Erythroblast (primary cell): ENCODE data around the gene INTS1.

Source experiments
- DNase-seq, 2 experiments: peaks; one replicate each; lab custom pipeline; 2025; lab: John Stamatoyannopoulos, UW
- GATA1 ChIP-seq: IDR thresholded peaks from 2 replicates; pipeline ENCODE4 v1.6.1; 2011; ENCODE audit warnings: low read depth, mild to moderate bottlenecking, control low read depth, low read length, moderate library complexity
- POLR2A ChIP-seq: IDR thresholded peaks from 2 replicates; pipeline ENCODE4 v1.6.1; 2011; ENCODE audit warnings: mild to moderate bottlenecking, low read length

Gene INTS1, protein sequence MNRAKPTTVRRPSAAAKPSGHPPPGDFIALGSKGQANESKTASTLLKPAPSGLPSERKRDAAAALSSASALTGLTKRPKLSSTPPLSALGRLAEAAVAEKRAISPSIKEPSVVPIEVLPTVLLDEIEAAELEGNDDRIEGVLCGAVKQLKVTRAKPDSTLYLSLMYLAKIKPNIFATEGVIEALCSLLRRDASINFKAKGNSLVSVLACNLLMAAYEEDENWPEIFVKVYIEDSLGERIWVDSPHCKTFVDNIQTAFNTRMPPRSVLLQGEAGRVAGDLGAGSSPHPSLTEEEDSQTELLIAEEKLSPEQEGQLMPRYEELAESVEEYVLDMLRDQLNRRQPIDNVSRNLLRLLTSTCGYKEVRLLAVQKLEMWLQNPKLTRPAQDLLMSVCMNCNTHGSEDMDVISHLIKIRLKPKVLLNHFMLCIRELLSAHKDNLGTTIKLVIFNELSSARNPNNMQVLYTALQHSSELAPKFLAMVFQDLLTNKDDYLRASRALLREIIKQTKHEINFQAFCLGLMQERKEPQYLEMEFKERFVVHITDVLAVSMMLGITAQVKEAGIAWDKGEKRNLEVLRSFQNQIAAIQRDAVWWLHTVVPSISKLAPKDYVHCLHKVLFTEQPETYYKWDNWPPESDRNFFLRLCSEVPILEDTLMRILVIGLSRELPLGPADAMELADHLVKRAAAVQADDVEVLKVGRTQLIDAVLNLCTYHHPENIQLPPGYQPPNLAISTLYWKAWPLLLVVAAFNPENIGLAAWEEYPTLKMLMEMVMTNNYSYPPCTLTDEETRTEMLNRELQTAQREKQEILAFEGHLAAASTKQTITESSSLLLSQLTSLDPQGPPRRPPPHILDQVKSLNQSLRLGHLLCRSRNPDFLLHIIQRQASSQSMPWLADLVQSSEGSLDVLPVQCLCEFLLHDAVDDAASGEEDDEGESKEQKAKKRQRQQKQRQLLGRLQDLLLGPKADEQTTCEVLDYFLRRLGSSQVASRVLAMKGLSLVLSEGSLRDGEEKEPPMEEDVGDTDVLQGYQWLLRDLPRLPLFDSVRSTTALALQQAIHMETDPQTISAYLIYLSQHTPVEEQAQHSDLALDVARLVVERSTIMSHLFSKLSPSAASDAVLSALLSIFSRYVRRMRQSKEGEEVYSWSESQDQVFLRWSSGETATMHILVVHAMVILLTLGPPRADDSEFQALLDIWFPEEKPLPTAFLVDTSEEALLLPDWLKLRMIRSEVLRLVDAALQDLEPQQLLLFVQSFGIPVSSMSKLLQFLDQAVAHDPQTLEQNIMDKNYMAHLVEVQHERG (N-terminal part only)

DNA sequence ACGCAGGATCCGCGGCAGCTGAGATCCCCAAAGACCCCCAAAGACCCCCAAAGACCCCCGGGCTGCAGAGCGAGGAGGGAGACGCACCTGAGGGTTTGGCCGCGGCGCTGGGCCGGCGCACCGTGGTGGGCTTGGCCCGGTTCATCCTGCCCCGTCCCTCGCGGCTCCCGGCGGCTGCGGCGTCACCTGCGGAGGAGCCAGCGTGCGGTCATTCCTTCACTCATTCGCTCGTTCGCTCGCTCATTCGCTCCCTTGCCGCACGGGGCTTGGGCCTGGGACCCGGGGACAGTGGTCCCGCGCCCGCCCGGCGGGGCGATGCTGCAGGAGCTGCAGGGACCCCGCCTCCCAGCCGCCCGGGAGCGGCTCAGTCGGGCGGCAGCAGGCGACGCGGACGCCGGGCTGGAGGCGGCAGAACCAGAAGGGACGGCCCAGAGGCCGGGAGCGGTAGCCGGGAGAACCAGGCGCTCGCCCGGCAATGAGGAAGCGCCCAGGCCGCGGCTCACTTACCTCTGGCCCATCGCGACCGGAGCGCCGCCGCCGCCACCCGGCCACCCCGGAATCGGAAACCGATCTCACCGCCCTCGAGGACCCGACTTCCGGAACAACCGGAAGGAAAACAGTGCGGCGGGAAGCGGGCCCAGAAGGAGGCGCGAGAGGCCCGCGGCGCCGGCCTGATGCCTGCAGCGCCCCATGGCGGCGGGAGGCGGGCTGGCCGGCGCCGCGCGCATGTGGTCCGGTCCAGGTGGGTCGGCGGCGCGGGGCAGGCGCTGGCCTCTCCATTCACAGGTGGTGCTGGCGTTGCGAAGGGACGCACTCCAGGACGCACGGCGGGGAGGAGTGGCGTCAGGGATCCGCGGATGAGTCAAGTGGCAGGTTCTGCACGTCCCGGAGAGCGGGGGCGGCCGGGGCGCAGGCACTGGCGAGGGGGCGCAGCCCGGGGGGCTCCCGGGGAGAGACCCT is at the start of gene INTS1:
INTS1 (minus strand) TSS at position 574 of the 960 bp plus-strand sequence; CDS start at position 145, 429 bp downstream.
- no peak for TF ChIP-seq GATA1
- TF ChIP-seq POLR2A = peak; percentile 68
- peak; percentile 94 to 95 for DNase-seq

DNA sequence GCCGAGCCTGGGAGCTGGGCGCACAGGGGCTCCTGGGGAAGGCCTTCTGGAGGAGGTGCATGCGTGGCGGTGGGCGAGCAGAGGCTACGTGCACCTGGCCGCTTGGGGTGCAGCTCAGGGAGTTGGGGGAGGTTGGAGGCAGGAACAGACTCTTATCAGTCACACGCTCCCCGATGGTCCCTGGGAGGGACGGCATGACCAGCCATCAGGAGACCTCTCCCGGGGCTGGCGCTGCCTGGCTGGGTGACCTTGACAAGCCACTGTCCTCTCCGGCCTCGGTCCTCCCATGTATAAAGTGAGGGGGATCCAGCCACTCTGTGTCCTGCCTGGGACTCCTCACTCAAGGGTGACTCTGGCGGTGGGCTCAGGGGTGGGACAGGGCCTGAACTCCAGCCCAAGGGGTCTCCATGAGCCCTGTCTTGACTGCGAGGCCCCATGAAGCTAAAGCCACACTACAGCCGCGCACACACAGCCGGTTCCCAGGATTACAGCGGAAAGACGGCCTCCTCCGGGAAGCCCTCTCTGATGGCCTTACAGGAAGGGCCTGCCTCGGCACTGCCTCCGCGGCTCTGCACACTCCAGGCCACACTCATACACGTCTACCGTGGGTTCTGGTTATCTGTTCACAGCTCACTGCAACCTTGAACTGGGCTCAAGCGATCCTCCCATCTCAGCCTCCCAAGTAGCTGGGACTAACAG is 49.5 kb upstream of the INTS1 start:
- no peak for DNase-seq
- TF ChIP-seq POLR2A (no peak), GATA1 (no peak)

DNA sequence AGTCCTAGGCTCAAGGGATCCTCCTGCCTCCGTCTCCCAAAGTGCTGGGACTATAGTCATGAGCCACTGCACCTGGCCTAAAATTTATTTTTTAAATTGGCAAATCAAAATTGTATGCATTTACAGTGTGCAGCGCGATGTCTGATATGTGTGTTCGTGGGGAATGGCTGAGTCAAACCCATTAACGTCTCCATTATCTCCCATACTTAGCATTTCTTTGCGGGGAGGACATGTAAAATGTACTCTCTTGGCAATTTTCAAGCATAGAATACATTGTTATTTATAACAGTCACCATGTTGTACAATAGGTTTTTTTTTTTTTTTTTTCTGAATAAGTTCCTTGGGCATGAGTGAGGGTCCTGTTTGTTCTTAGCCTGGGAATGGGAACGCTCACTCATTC is 48.0 kb upstream of the INTS1 start:
- no peak for DNase-seq
- no peak for TF ChIP-seq POLR2A

DNA sequence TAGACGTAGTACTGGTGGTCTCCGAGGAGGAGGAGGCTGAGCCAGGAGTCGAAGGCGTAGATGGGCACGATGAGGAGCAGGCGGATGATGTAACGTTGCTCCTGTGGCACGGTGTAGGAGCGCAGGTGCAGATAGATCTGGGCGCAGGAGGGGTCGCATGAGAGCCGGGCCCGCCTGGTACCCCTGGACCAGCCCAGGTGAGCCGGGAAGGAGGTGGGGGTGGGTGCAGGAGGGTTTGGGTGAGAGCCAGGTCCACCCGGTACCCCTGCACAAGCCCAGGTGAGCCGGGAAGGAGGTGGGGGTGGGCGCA is 46.6 kb upstream of the INTS1 start:
- no peak for TF ChIP-seq POLR2A
- DNase-seq = no peak

DNA sequence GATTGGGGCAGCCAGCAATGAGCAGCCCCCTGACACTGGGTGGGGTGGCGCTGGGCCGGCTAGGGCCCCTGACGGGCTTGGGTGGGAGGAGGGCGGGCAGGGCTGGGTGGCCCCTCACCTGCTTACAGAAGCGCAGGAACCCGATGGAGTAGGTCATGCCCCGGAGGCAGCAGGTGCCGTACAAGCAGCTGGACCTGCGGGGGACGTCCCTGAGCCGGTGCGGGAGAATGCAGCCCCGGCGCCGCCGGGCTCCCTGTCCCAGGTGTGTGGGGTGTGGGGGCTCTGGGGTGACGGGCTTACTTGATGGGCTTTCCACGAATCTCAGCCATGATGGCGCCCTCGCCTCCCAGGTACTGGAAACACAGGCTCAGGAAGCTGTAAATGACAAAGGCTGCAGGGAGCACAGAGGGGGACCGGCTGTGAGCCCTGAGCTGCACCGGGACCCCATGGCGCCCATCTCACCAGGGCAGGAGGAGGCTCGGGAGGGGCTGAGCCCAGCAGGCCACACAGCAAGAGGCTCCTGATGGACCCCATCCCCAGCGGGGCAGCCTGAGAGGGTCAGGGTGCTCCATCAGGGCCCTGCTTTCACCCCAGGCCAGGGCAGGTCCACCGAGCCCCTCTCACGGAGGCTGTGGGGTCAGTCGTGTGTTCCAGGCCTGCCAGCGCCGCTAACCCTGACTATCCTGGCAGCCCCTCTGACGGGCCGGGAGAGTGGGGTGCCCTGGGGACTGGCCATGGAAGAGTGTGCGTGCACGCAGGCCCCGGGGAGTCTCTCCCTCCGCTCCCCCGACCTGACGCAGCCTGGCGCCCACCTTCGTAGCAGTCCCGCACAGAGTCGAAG is 46.0 kb upstream of the INTS1 start:
- no peak for TF ChIP-seq GATA1
- no peak for TF ChIP-seq POLR2A
- no peak for DNase-seq

DNA sequence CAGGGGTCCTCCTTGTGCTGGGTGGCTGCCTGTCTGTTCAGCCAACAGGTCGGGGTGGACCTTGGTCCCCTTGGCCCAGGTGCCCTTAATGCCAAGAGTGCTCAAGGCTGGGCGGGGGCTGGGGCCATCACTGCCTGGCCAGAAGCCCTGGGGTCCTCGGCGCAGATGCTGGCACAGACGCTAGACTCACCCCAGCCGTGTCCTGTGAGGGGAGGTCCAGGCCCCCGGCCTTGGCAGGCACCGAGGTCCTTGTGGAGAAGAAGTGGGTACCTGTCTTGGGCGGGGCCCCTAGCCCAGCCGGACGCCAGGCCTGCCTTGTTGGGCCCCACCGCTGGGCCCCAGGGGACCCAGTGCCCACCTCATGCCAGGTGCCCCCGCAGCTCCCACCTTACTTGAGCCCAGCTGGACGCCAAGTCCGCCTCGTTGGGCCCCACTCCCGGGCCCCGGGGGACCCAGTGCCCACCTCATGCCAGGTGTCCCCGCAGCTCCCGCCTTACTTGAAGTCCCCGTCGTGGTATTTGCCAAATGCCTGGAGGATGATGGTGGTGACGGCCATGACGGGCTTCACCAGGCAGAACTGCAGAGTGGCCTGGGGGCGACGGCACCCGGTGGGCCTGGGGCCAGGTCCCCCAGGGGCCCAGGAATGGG is 45.3 kb upstream of the INTS1 start:
- no peak for DNase-seq
- TF ChIP-seq POLR2A = no peak
- TF ChIP-seq GATA1 = no peak

DNA sequence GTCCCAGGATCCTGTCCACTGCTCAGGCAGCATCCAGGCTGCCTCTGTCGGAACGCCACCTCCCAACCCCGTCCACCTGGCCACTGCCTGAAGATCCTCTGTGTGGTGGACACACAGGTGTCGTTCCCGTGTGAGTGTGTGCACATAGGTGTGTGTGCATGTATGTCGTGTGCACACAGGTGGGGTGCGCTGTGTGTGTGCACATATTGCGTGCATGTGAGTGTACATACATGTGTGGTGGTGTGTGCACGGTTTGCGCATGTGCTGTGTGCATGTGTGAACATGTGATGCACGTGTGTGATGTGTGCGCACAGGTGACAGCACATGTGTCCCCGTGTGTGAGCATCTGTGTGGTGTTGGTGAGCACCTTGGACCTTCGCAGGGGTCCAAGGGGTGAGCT is 44.8 kb upstream of the INTS1 start:
- DNase-seq = no peak
- TF ChIP-seq POLR2A (no peak), GATA1 (no peak)

DNA sequence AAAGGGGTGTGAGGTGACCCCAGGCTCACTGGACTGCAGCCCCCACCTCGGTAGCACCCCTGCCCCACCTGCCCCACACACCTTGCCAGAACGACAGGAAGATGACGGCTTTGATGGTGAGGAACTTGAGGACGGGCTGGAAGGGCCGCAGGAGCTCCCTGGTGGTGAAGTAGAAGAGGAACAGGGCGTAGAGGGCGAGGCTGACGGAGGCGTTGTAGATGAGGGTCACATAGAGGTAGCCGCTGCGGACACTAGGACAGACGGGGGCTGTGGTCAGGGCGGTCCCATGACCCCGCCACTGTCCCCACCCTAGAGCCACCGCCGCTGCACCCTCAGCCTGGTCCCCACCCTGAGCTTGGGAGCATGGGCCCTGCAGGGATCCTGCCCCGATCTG is 44.2 kb upstream of the INTS1 start:
- TF ChIP-seq POLR2A = no peak
- no peak for TF ChIP-seq GATA1
- DNase-seq = peak in 1 of 2 experiments; percentile 30

DNA sequence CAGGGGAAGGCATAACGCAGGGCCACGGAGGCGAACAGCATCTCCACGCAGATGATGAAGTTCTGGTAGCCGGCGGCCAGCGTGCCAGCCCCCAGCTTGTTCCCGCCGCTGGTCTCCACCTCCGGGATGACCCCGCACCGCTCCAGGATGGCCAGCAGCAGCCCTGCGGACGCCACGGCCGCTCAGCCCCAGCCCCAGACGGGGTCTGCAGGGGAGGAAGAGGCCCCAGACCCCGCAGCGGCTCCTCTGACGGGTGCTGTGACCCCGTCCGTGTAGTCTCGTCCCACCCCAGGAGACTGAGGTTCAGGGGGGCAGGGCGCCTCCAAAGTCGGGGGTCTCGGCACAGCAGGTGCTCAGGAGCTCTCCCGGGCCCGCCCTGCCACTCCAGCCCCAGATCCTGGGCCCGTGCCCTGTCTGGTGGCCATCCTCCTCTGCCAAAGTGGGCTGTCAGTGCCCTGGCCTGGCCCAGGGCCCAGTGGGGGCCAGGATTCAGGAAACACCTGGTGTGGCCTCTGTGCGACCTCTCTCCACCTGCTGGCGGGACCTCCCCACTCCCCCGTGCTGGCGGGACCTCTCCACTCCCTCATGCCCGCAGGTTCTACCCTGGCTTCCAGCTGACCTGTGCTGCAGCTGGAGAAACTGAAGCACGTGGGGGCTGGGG is 43.7 kb upstream of the INTS1 start:
- no peak for TF ChIP-seq POLR2A
- TF ChIP-seq GATA1 = no peak
- no peak for DNase-seq

DNA sequence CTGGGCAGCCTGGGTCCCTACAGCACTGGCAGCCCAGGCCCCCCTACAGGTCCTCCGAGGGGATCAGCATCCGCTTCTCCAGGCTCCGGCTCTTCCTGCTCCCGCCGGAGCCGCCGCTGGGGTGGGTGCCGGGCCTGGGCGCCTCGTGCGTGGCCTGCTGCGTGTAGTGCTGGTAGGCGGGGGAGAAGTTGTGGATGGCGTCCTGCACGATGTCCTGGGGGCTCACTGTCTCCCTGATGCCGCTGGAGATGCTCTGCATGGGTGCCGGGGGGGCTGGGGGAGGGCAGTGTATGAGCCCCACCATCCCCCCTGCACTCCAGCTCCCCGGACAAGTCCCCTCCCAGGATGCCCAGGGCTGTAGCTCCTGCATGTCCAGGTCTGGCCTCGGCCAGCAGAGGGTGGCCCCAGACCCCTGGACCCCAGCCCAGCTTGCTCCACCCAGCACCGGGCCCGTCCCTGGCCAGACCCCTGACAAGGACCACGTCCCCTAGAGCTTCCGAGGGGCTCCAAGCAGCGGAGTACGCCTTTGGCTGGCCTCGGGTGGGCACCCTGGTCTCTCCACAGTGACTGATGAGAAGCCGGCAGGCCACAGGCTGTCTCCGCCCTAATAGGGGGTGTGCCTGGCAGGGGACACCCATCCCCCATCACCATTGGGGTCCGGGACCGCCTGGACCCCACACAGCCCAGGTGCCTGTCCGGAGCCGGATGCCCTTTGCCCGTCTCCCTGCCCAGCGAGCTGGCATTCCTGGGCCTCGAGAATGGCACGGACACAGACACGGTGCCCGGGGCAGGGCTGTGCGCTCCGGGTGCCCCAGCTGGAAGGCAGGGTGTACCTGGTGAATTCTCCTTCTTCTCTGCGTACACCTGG is 43.0 kb upstream of the INTS1 start:
- DNase-seq = no peak

More for the DNA sequence above, 43.0 kb upstream of the INTS1 start:
- TF ChIP-seq GATA1 (no peak), POLR2A (no peak)
